Measurements from ENCODE around the gene KRTAP22-1. TPM values are rescaled to one million over a fixed set of nuclear protein-coding genes. Genes with fewer than 3 reads are reported as not detected.

KRTAP22-1 gene
- total and polyA plus RNA-seq, 2 of the 13 experiments (the other 11 are each of a cell fraction or from before 2014, with no cell fraction given): not detected

DNA sequence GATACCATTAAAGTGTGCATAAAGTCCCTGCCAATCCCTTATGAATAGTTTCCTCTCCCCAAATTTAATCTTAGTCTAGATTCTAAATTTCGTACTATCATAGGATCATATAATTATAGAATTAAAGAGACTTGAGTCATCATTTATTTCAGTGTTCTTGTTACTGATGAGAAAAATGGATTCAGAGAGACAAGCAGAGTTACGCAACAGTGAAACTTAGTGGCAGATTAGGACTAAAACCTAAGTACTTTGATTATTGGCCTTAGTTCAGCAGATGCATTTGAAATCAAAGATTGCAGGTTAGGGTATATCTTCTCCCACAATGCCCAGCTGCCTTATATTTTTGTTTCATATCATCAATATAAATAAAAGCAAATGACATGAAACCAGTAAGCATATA lies 38.9 kb upstream of the KRTAP22-1 start:
- Histone ChIP-seq H3K4me1 (ENCODE audit: insufficient read depth, low read length) (no peaks in the 10 kb centered on the region), H2AFZ (ENCODE audit: low read length) (no peak overlapping the region), H3K9ac (ENCODE audit: insufficient read depth, low read depth, low read length) (no peak overlapping the region), H4K20me1 (ENCODE audit: insufficient read depth, low read length) (no peaks in the 10 kb centered on the region), H3K27me3 (ENCODE audit: control insufficient read depth in 1 of 2, insufficient read depth in 2 of 2, low read length in 2 of 2) (no peaks in the 10 kb centered on the region), H3K79me2 (ENCODE audit: insufficient read depth, low read length) (no peaks in the 10 kb centered on the region), H3K4me2 (ENCODE audit: low read depth, low read length) (no peak overlapping the region), H3K36me3 (replicated peaks in 1 of 2; ENCODE audit: control insufficient read depth in 1 of 2, insufficient read depth in 2 of 2, low read length in 2 of 2) (no peaks in the 10 kb centered on the region), H3K4me3 (replicated peaks in 1 of 3; ENCODE audit: insufficient read depth in 1 of 3, low read depth in 2 of 3, low read length in 3 of 3) (no peak overlapping the region), H3K27ac (ENCODE audit: extremely low read length, insufficient read depth, low read length) (no peak overlapping the region), H3K9me3 (ENCODE audit: low read length) (peaks cover 83% of the 10 kb centered on the region)
- in situ Hi-C loops (cut with HindIII; ENCODE audit: extremely low pct_ligation_motif_present, low pct_unique_long_range_greater_than_20kb): no loop called here
- CTCF ChIA-PET (ENCODE audit: low intra/inter-chr PET ratio, low total read pairs): no interaction called here
- no peak for DNase-seq (ENCODE audit: low spot score)
- POLR2A ChIA-PET: no interaction called here
- no peak for TF ChIP-seq MXI1 (IDR thresholded peaks at IDR 0.05; ENCODE audit: borderline replicate concordance, low read depth, low read length)
- peak; percentile 62 for TF ChIP-seq CEBPB (IDR thresholded peaks at IDR 0.05; ENCODE audit: borderline replicate concordance, low read depth, low read length)
- intact Hi-C loops (cut with micrococcal nuclease; ENCODE audit: unreplicated experiment): no loop called here
- 13% methylated on average over 2 of the region's 2 CpGs for WGBS (ENCODE audit: low lambda C conversion rate)
- BruUV-seq (replicated peaks): no TSS peak
- FAIRE-seq: no peak
- ATAC-seq: no peak

DNA sequence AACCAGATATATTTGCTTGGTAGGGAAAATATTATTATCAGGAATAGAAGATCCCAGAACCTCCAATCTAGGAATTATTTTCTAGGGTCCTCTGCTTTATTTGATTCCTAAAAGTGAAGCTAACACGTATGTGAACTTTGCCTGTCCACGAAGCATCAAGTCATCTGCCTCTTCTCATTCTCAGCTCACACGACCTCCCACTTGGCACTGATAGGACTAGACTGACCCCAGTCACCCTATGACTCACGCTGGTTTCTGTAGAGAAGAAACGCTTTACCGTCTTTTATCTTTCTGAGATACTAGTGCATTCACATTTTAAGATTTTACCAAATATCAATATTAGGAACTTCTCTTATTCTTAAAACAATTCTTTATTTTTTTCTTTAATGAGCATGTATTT lies 37.8 kb upstream of the KRTAP22-1 start:
- no TSS peak for BruUV-seq (replicated peaks)
- H4K20me1 ChIP-seq (ENCODE audit: insufficient read depth, low read length): no peaks in the 10 kb centered on the region
- intact Hi-C loops (cut with micrococcal nuclease; ENCODE audit: unreplicated experiment): no loop called here
- no peaks in the 10 kb centered on the region for H3K4me1 ChIP-seq (ENCODE audit: insufficient read depth, low read length)
- H3K27ac ChIP-seq (ENCODE audit: extremely low read length, insufficient read depth, low read length): no peak overlapping the region
- no peaks in the 10 kb centered on the region for H3K36me3 ChIP-seq (replicated peaks in 1 of 2; ENCODE audit: control insufficient read depth in 1 of 2, insufficient read depth in 2 of 2, low read length in 2 of 2)
- FAIRE-seq (no peak), DNase-seq (ENCODE audit: low spot score) (no peak), ATAC-seq (no peak)
- no peaks in the 10 kb centered on the region for H3K79me2 ChIP-seq (ENCODE audit: insufficient read depth, low read length)
- no peak overlapping the region for H3K9ac ChIP-seq (ENCODE audit: insufficient read depth, low read depth, low read length)
- peaks cover 83% of the 10 kb centered on the region for H3K9me3 ChIP-seq (ENCODE audit: low read length)
- H3K4me2 ChIP-seq (ENCODE audit: low read depth, low read length): no peak overlapping the region
- no peak overlapping the region for H3K4me3 ChIP-seq (replicated peaks in 1 of 3; ENCODE audit: insufficient read depth in 1 of 3, low read depth in 2 of 3, low read length in 3 of 3)
- CTCF ChIA-PET (ENCODE audit: low intra/inter-chr PET ratio, low total read pairs): no interaction called here
- no peaks in the 10 kb centered on the region for H3K27me3 ChIP-seq (ENCODE audit: control insufficient read depth in 1 of 2, insufficient read depth in 2 of 2, low read length in 2 of 2)
- no peak overlapping the region for H2AFZ ChIP-seq (ENCODE audit: low read length)
- in situ Hi-C loops (cut with HindIII; ENCODE audit: extremely low pct_ligation_motif_present, low pct_unique_long_range_greater_than_20kb): no loop called here
- WGBS (ENCODE audit: low lambda C conversion rate): 19% methylated on average over 6 of the region's 6 CpGs
- POLR2A ChIA-PET: no interaction called here
- TF ChIP-seq CHD4 (IDR thresholded peaks at IDR 0.05; ENCODE audit: borderline replicate concordance, low read length) (no peak), ZKSCAN1 (IDR thresholded peaks at IDR 0.05; ENCODE audit: low read length) (no peak), ZNF292 (CRISPR knock-in tag; IDR thresholded peaks at IDR 0.05; ENCODE audit: borderline replicate concordance, low read depth) (no peak), ARHGAP35 (CRISPR knock-in tag; IDR thresholded peaks at IDR 0.05; ENCODE audit: borderline replicate concordance) (no peak), ZFP41 (CRISPR knock-in tag; IDR thresholded peaks at IDR 0.05; ENCODE audit: borderline replicate concordance) (no peak), TBX3 (IDR thresholded peaks at IDR 0.05; ENCODE audit: borderline replicate concordance) (no peak), HDAC2 (CRISPR knock-in tag; IDR thresholded peaks at IDR 0.05) (no peak), ZNF605 (CRISPR knock-in tag; IDR thresholded peaks at IDR 0.05) (no peak), KAT7 (CRISPR knock-in tag; IDR thresholded peaks at IDR 0.05; ENCODE audit: borderline replicate concordance) (no peak), ZNF549 (CRISPR knock-in tag; IDR thresholded peaks at IDR 0.05) (no peak), KMT2B (CRISPR knock-in tag; IDR thresholded peaks at IDR 0.05) (no peak), NR2F2 (IDR thresholded peaks at IDR 0.05; ENCODE audit: borderline replicate concordance, low read depth) (no peak)
- TF ChIP-seq, protein P1, sequence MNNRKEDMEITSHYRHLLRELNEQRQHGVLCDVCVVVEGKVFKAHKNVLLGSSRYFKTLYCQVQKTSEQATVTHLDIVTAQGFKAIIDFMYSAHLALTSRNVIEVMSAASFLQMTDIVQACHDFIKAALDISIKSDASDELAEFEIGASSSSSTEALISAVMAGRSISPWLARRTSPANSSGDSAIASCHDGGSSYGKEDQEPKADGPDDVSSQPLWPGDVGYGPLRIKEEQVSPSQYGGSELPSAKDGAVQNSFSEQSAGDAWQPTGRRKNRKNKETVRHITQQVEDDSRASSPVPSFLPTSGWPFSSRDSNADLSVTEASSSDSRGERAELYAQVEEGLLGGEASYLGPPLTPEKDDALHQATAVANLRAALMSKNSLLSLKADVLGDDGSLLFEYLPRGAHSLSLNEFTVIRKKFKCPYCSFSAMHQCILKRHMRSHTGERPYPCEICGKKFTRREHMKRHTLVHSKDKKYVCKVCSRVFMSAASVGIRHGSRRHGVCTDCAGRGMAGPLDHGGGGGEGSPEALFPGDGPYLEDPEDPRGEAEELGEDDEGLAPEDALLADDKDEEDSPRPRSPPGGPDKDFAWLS (CRISPR knock-in tag; IDR thresholded peaks at IDR 0.05; ENCODE audit: borderline replicate concordance): no peak
- TF ChIP-seq, protein P2, sequence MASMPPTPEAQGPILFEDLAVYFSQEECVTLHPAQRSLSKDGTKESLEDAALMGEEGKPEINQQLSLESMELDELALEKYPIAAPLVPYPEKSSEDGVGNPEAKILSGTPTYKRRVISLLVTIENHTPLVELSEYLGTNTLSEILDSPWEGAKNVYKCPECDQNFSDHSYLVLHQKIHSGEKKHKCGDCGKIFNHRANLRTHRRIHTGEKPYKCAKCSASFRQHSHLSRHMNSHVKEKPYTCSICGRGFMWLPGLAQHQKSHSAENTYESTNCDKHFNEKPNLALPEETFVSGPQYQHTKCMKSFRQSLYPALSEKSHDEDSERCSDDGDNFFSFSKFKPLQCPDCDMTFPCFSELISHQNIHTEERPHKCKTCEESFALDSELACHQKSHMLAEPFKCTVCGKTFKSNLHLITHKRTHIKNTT (CRISPR knock-in tag; IDR thresholded peaks at IDR 0.05): no peak
- TF ChIP-seq, protein P3, sequence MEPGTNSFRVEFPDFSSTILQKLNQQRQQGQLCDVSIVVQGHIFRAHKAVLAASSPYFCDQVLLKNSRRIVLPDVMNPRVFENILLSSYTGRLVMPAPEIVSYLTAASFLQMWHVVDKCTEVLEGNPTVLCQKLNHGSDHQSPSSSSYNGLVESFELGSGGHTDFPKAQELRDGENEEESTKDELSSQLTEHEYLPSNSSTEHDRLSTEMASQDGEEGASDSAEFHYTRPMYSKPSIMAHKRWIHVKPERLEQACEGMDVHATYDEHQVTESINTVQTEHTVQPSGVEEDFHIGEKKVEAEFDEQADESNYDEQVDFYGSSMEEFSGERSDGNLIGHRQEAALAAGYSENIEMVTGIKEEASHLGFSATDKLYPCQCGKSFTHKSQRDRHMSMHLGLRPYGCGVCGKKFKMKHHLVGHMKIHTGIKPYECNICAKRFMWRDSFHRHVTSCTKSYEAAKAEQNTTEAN (CRISPR knock-in tag; conservative IDR thresholded peaks at IDR 0.05): no peak
